PC-3 (cell line): ENCODE data around the gene SH2D3A. TPM values are rescaled to one million over a fixed set of nuclear protein-coding genes. Genes with fewer than 3 reads are reported as not detected.

Experiments
- ATAC-seq: fragments of 200-7000 bp; cut with Tn5 transposase; 2 replicates; pipeline ENCODE4 v1.9.1; 2020; ENCODE audit warnings: mild to moderate bottlenecking, moderate library complexity
- BruUV-seq: library from RNA; stranded (reverse); fragments of 400-500 nt; replicated peaks from 2 replicates; lab custom pipeline; 2021; lab: Mats Ljungman, UMichigan
- CTCF ChIA-PET: fragments of 300-600 bp; sonication (Branson Sonifier 250); formaldehyde crosslinking; loops from one replicate; lab custom pipeline; 2022; ENCODE audit warnings: antibody characterized with exemption; lab: Charles Lee
- POLR2A ChIA-PET: fragments of 300-600 bp; sonication (Branson Sonifier 250); formaldehyde crosslinking; loops from one replicate; lab custom pipeline; 2022; ENCODE audit warnings: antibody characterized with exemption; ENCODE audit not compliant: unreplicated experiment; lab: Charles Lee
- DNase-seq: peaks from one replicate; pipeline ENCODE4 v3.0.0-alpha.2; 2015
- H2AFZ ChIP-seq: fragments of 300-600 bp; sonication (generic); 2 replicates; pipeline ENCODE4 v1.6.0; 2016; ENCODE audit warnings: antibody characterized with exemption, low read length
- H3F3A ChIP-seq: fragments of 300-600 bp; sonication (generic); one replicate; pipeline ENCODE4 v1.6.0; 2017; ENCODE audit warnings: antibody characterized with exemption, low read length, control low read depth, mild to moderate bottlenecking; ENCODE audit not compliant: unreplicated experiment
- H3K27ac ChIP-seq: fragments of 300-600 bp; sonication (generic); 2 replicates; pipeline ENCODE4 v1.5.1; 2016; ENCODE audit warnings: mild to moderate bottlenecking, low read length
- H3K27me3 ChIP-seq: fragments of 300-600 bp; sonication (generic); 2 replicates; pipeline ENCODE4 v1.6.1; 2016; ENCODE audit warnings: low read length, mixed read lengths
- H3K36me3 ChIP-seq: fragments of 300-600 bp; sonication (generic); 2 replicates; pipeline ENCODE4 v1.6.1; 2016; ENCODE audit warnings: low read depth, mixed run types, low read length, mixed read lengths
- H3K4me1 ChIP-seq: fragments of 300-600 bp; sonication (generic); 2 replicates; pipeline ENCODE4 v1.5.1; 2016; ENCODE audit warnings: low read length; ENCODE audit not compliant: insufficient read depth
- H3K4me2 ChIP-seq: fragments of 300-600 bp; sonication (generic); 2 replicates; pipeline ENCODE4 v1.6.0; 2016; ENCODE audit warnings: low read length
- H3K4me3 ChIP-seq: fragments of 300-600 bp; sonication (generic); 2 replicates; pipeline ENCODE4 v1.5.1; 2016; ENCODE audit warnings: mild to moderate bottlenecking, low read length, mixed read lengths
- H3K79me2 ChIP-seq: fragments of 300-600 bp; sonication (generic); 2 replicates; pipeline ENCODE4 v1.6.1; 2017; ENCODE audit warnings: low read length, mixed read lengths
- H3K9ac ChIP-seq: fragments of 300-600 bp; sonication (generic); 2 replicates; pipeline ENCODE4 v1.6.0; 2016; ENCODE audit warnings: mild to moderate bottlenecking, low read length
- H3K9me2 ChIP-seq: fragments of 300-600 bp; sonication (generic); replicated peaks from 2 replicates; pipeline ENCODE4 v1.6.1; 2016; ENCODE audit warnings: mixed run types, low read length, mixed read lengths
- H3K9me3 ChIP-seq: fragments of 300-600 bp; sonication (generic); 2 replicates; pipeline ENCODE4 v1.6.1; 2016; ENCODE audit warnings: low read length, mixed read lengths
- H4K20me1 ChIP-seq: fragments of 300-600 bp; sonication (generic); 2 replicates; pipeline ENCODE4 v1.6.1; 2016; ENCODE audit warnings: low read length, mixed read lengths
- CTCF ChIP-seq: fragments of 300-600 bp; sonication (generic); conservative IDR thresholded peaks from 2 replicates; pipeline ENCODE4 v1.5.1; 2017; ENCODE audit warnings: antibody characterized with exemption, low read depth, mild to moderate bottlenecking, low read length
- EZH2 ChIP-seq: fragments of 300-600 bp; sonication (generic); IDR thresholded peaks from one replicate; pipeline ENCODE4 v1.6.1; 2017; ENCODE audit warnings: antibody characterized with exemption, mild to moderate bottlenecking, low read length; ENCODE audit not compliant: unreplicated experiment
- EZH2phosphoT487 ChIP-seq: fragments of 300-600 bp; sonication (generic); IDR thresholded peaks from 2 replicates; pipeline ENCODE4 v1.6.1; 2018; ENCODE audit warnings: mild to moderate bottlenecking, antibody characterized with exemption, low read length, borderline replicate concordance
- intact Hi-C: fragments of 100-400 bp; cut with micrococcal nuclease; formaldehyde crosslinking; loops from 2 replicates; pipeline ENCODE4 v1.9.0; 2023
- total RNA-seq: library from RNA; depleted of rRNA; stranded (reverse); fragments of >200 nt; gene quantifications from 2 replicates; pipeline ENCODE4 v1.2.3, GENCODE V29; 2014

The SH2D3A gene
- total RNA-seq, 1 experiment from 2014 or later = 141 TPM

- ChIA-PET CTCF (no interaction called here), POLR2A (no interaction called here)
- Histone ChIP-seq H3K9me2 (no peaks in the 10 kb centered on the region), H4K20me1 (no peaks in the 10 kb centered on the region), H3K9me3 (no peaks in the 10 kb centered on the region), H3K36me3 (no peaks in the 10 kb centered on the region), H3K9ac (no peak overlapping the region), H3K27me3 (no peaks in the 10 kb centered on the region), H3K4me2 (no peak overlapping the region), H3K4me1 (peaks cover 5% of the 10 kb centered on the region; the same call in 1 of the 2 replicates), H3K79me2 (peaks cover 10% of the 10 kb centered on the region), H3F3A (no peaks in the 10 kb centered on the region), H3K4me3 (no peak overlapping the region), H3K27ac (no peak overlapping the region), H2AFZ (no peak overlapping the region)
- intact Hi-C loops = no loop called here
- BruUV-seq = no TSS peak
- TF ChIP-seq CTCF (no peak), EZH2phosphoT487 (no peak), EZH2 (no peak)
- no peak for DNase-seq
- no peak for ATAC-seq
Measured at GRCh38 chr19:6730941-6731670, 36.1 kb downstream of the SH2D3A start.

GRCh38 chr19:6730153-6730804 lies 37.0 kb downstream of the SH2D3A start:
- 0 out of 2 replicates have a peak, but pooled peaks cover 2% of the 10 kb centered on the region for H3K79me2 ChIP-seq
- DNase-seq (no peak), ATAC-seq (peak; percentile 38; the same call in 1 of the 2 replicates)
- H2AFZ ChIP-seq = no peak overlapping the region
- no peaks in the 10 kb centered on the region for H3K27me3 ChIP-seq
- no peak overlapping the region for H3K4me2 ChIP-seq
- ChIA-PET CTCF (no interaction called here), POLR2A (no interaction called here)
- H3K4me1 ChIP-seq = no peaks in the 10 kb centered on the region
- TF ChIP-seq CTCF = no peak
- no peak for TF ChIP-seq EZH2
- TF ChIP-seq EZH2phosphoT487 = no peak
- H3K9me3 ChIP-seq = no peaks in the 10 kb centered on the region
- H3K27ac ChIP-seq = no peak overlapping the region
- H3K9me2 ChIP-seq = no peaks in the 10 kb centered on the region
- H3K4me3 ChIP-seq = no peak overlapping the region
- no peaks in the 10 kb centered on the region for H3K36me3 ChIP-seq
- intact Hi-C loops = no loop called here
- no TSS peak for BruUV-seq
- H3F3A ChIP-seq = no peaks in the 10 kb centered on the region
- no peak overlapping the region for H3K9ac ChIP-seq
- no peaks in the 10 kb centered on the region for H4K20me1 ChIP-seq
